VCaP (cell line): ENCODE results near the gene SLC35G1.

ENCODE experiments used
- H3K27ac ChIP-seq: fragments of 450-650 bp; 2 replicates; pipeline ENCODE4 v1.5.1; 2017
- CTCF ChIP-seq: fragments of 450-650 bp; conservative IDR thresholded peaks from 2 replicates; pipeline ENCODE4 v1.5.1; 2017; ENCODE audit warnings: mild to moderate bottlenecking, moderate library complexity

Gene SLC35G1

DNA sequence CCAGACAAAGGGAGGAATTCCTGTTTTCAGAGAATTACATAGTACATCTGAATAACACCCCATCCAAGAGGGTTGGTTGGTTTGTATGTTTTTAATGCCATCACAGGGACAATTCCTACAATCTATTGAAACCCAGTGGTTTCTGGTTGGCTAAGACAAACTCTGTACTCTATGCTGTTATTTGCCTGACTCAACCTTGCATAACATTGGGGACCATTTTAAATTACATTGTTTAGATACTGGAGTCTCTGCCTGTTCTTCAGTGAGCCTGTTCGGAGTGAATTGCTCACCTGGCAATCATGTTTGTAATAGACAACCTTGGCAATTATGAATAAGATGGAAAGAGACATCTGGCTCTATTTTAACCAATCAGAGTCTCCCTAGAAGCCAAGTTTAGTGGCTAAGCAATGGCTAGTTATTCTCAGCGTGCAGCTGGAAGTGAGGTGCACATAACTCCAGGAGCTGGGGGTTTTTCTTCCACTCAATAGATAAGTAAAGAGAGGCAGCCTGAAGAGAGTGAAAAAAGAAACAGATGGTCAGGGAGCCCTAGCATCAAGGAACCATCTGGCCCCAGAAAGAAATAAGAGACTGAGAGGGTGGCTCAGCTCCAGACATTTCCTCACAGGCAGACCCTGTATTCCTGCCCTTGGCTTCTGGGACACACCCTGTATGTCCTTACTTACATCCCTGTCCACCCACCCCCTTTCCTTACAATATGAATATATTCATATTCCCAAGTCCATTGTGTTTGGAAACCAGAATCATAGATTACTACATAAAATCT is 21.2 kb upstream of the SLC35G1 start:
- no peak overlapping the region for H3K27ac ChIP-seq
- no peak for TF ChIP-seq CTCF

DNA sequence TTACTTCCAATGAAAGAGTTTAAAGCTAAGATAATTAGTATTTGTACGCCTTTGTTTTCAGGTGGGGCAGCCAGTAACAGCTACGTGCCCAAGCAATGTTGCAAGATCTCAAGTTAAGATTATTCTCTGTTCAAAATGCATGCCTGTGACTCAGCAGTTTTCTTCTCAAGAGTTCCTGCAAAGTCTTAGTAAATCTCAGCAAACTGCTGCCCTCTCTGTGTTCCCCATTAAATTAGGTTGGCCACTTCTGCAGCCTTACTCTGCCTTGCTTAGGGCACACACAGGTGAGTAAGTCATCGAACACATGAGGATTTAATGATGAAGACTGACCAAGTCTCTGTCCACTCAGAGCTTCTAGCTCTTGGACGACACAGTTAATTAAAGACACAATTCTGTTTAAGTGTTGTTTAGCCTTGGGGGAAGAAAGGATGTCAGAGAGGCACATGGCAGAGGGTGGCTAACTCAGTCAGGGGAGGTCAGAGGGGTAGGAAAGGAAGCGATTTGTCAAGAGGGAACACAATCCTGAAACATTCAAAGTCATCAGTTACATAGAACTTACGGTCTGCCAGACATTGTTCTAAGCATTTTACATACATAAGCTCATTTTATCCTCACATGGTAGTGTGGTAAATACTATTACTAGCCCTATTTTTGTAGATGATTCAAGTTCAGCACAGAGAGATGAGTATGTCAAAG is 20.2 kb upstream of the SLC35G1 start:
- no peak for TF ChIP-seq CTCF
- no peak overlapping the region for H3K27ac ChIP-seq

DNA sequence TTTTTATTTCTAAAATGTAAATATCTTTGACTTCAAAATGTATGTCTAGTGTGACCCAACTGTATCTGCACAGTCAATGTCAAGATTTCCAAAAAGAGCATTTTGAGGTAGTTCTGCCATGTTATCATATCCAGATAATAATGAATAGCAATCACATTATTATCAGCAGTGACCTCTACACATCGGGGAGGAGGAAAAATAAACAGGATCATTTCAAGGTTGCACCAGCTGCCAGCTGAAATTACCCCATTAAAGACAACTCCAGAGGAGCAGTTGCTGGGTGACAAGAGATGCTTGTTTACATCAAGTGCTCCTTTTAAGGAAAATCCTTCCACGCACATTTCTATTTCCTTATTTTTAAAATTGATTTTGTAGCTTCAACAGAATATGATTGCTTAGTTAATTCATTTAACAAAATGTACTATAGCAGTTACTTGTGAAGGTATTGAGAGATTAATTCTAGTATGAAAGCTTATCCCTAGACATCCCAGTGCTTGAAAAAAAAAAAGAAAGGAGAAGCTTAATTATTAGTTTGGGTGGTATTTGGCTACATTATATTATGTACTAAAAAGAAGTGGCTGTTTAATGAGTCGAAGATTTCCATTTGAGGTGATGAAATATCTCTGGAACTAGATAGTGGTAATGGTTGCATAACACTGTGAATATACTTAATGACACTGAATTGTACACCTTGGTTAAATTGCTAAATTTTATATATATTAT is 19.3 kb upstream of the SLC35G1 start:
- no peak for TF ChIP-seq CTCF
- no peak overlapping the region for H3K27ac ChIP-seq

DNA sequence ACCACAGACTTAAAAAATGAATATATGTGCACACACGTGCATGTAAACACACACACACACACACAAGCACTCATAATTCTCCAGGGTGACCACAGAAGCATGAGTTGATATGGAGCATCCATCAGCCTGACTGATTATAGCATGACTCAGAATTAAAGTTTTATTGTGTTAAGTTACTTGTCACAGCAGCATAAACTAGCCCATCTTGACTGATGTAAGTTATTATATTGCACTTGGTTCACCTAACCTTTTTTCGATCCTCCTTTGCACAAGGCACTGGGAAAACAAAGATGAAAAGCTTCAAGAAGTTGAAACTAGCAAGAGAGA is 18.8 kb upstream of the SLC35G1 start:
- no peak for TF ChIP-seq CTCF

GRCh38 chr10:93876381-93876780 is 17.4 kb upstream of the SLC35G1 start:
- no peak for TF ChIP-seq CTCF
- H3K27ac ChIP-seq = no peak overlapping the region

More for the DNA sequence above, 18.8 kb upstream of the SLC35G1 start:
- H3K27ac ChIP-seq = no peak overlapping the region

- no peak overlapping the region for H3K27ac ChIP-seq
- no peak for TF ChIP-seq CTCF
Observed at GRCh38 chr10:93879273-93879672, 14.5 kb upstream of the SLC35G1 start.

GRCh38 chr10:93894516-93895378 is 969 bp downstream of the SLC35G1 start:
- TF ChIP-seq CTCF = no peak

More at GRCh38 chr10:93894516-93895378, 969 bp downstream of the SLC35G1 start:
- peak overlapping the region; percentile 78; the same call in 1 of the 2 replicates for H3K27ac ChIP-seq
